Lung (tissue), 12 donors: ENCODE measurements around the gene NSUN5. TPM values are rescaled to one million over a fixed set of nuclear protein-coding genes. Genes with fewer than 3 reads are reported as not detected.
"Not testable (repeated sequence)": the region's sequence is repeated elsewhere in the genome, so short reads cannot be mapped to it uniquely, and the experiment has no call there.

Experiments used
- ATAC-seq: fragments of 200-7000 bp; cut with Tn5 transposase; one replicate; pipeline ENCODE4 v1.9.1; 2020; ENCODE audit warnings: moderate number of reproducible peaks; ENCODE audit not compliant: insufficient read depth, low FRiP score
- DNase-seq, 3 donors: peaks; one replicate each; pipeline ENCODE4 v3.0.0-alpha.2; 2013 to 2017
- H3K27ac ChIP-seq, 2 donors: one replicate each; pipeline ENCODE4 v1.5.1; 2013; ENCODE audit warnings: mild to moderate bottlenecking in 2 of 2, moderate library complexity in 2 of 2, control low read depth in 1 of 2, inconsistent platforms in 1 of 2, low read depth in 1 of 2, low read length in 1 of 2
- H3K27me3 ChIP-seq, 3 donors: one replicate each; pipeline ENCODE4 v1.5.1; 2013; ENCODE audit warnings: low read length in 2 of 3; ENCODE audit not compliant: control insufficient read depth in 3 of 3, insufficient read depth in 3 of 3
- H3K36me3 ChIP-seq, 4 donors: one replicate each; pipeline ENCODE4 v1.5.1; 2013; ENCODE audit warnings: low read length in 4 of 4, mild to moderate bottlenecking in 1 of 4, moderate library complexity in 1 of 4; ENCODE audit not compliant: control insufficient read depth in 4 of 4, insufficient read depth in 4 of 4
- H3K4me1 ChIP-seq, 5 donors: one replicate each; pipeline ENCODE4 v1.5.1; 2013; ENCODE audit warnings: low read length in 5 of 5, mild to moderate bottlenecking in 2 of 5, moderate library complexity in 1 of 5; ENCODE audit not compliant: control insufficient read depth in 5 of 5, insufficient read depth in 5 of 5
- H3K4me3 ChIP-seq: one replicate; pipeline ENCODE4 v1.5.1; 2013; ENCODE audit warnings: mild to moderate bottlenecking, control low read depth, moderate library complexity
- H3K9ac ChIP-seq, 2 donors: one replicate each; pipeline ENCODE4 v1.5.1; 2013; ENCODE audit warnings: low read length in 2 of 2, control low read depth in 1 of 2; ENCODE audit not compliant: insufficient read depth in 1 of 2
- H3K9me3 ChIP-seq, 4 donors: one replicate each; pipeline ENCODE4 v1.5.1; 2013; ENCODE audit warnings: low read length in 3 of 4, mild to moderate bottlenecking in 1 of 4, moderate library complexity in 1 of 4; ENCODE audit not compliant: control insufficient read depth in 4 of 4, insufficient read depth in 3 of 4
- CTCF ChIP-seq: IDR thresholded peaks from 2 replicates; pipeline ENCODE4 v1.5.1; 2012; ENCODE audit warnings: mild to moderate bottlenecking; ENCODE audit errors: control extremely low read depth, extremely low read depth
- WGBS, 2 donors: extraction: QIAGEN DNeasy Blood & Tissue Kit; methylation state at CpG; one replicate each; pipeline ENCODE4 v1.1.7; 2013; 5-methylcytosine and 5-hydroxymethylcytosine counted together
- polyA plus RNA-seq, 2 donors: library from polyadenylated mRNA; stranded (reverse); fragments of 200-250 nt; gene quantifications; one replicate each; pipeline ENCODE4 v1.2.1, GENCODE V29; 2013
- total RNA-seq, 2 donors: library from RNA; depleted of rRNA in 1 of 2; stranded (reverse); fragments of >200 nt in 1 of 2; gene quantifications; one replicate each; pipeline ENCODE4 v1.2.1, GENCODE V29; 2014 to 2021
- donor health status: control.
- donor health status: control.
- donor health status: Bipolar disorder and iron deficiency.
- donor health status: healthy.
- donor health status: DM: yes; HTN: yes; CAD: no.

NSUN5 gene
- total and polyA plus RNA-seq, 4 donors, result 14.9 to 35.3 (median 27.8) TPM

- Histone ChIP-seq H3K36me3 (peaks cover 0 to 16% (median 2%) of the 10 kb centered on the region in 4 donors), H3K27me3 (no peaks in the 10 kb centered on the region), H3K4me1 (peaks cover 0 to 10% (median 0%) of the 10 kb centered on the region in 5 donors), H3K9me3 (peaks cover 0 to 6% (median 0%) of the 10 kb centered on the region in 4 donors), H3K27ac (peak overlapping the region in 1 of 2 donors; percentile 51), H3K4me3 (peak overlapping the region; percentile 81), H3K9ac (peak overlapping the region in 1 of 2 donors; percentile 11)
- no peak for TF ChIP-seq CTCF
- DNase-seq (no peak), ATAC-seq (peak; percentile 35)
- WGBS, 2 donors, result 14 to 15% methylated on average over 42 to 43 of the region's 43 CpGs
Observed at GRCh38 chr7:73308074-73308664, 457 bp downstream of the NSUN5 start.

- DNase-seq (no peak), ATAC-seq (no peak)
- H3K9ac ChIP-seq, result no peak overlapping the region
- H3K27ac ChIP-seq, result no peak overlapping the region
- WGBS, 2 donors, result 97% methylated on average over 13 of the region's 13 CpGs
- H3K36me3 ChIP-seq, result peaks cover 0 to 18% (median 2%) of the 10 kb centered on the region in 4 donors
- TF ChIP-seq CTCF, result no peak
- H3K4me1 ChIP-seq, result peaks cover 0 to 10% (median 0%) of the 10 kb centered on the region in 5 donors
- H3K9me3 ChIP-seq, result peaks cover 0 to 6% (median 0%) of the 10 kb centered on the region in 4 donors
- no peaks in the 10 kb centered on the region for H3K27me3 ChIP-seq
- H3K4me3 ChIP-seq, result no peak overlapping the region
Observed at GRCh38 chr7:73307436-73307835, 1.2 kb downstream of the NSUN5 start.

GRCh38 chr7:73304612-73305387 lies 3.8 kb downstream of the NSUN5 start:
- WGBS, 2 donors, result 47 to 83% methylated on average over 11 of the region's 15 CpGs
- H3K27me3 ChIP-seq, H3K9me3 ChIP-seq, H3K27ac ChIP-seq, DNase-seq, H3K4me3 ChIP-seq, H3K4me1 ChIP-seq, ATAC-seq, H3K9ac ChIP-seq: not testable (repeated sequence)
- peaks cover 0 to 18% (median 2%) of the 10 kb centered on the region in 4 donors for H3K36me3 ChIP-seq

GRCh38 chr7:73304071-73304470 lies 4.6 kb downstream of the NSUN5 start:
- no peak for TF ChIP-seq CTCF
- peaks cover 0 to 6% (median 0%) of the 10 kb centered on the region in 4 donors for H3K9me3 ChIP-seq
- WGBS, 2 donors, result 82 to 93% methylated on average over 14 of the region's 14 CpGs
- H3K4me3 ChIP-seq, result no peak overlapping the region
- peaks cover 0 to 7% (median 0%) of the 10 kb centered on the region in 5 donors for H3K4me1 ChIP-seq
- H3K27ac ChIP-seq, result no peak overlapping the region
- H3K27me3 ChIP-seq, result no peaks in the 10 kb centered on the region
- no peak for DNase-seq
- peaks cover 0 to 18% (median 2%) of the 10 kb centered on the region in 4 donors for H3K36me3 ChIP-seq
- ATAC-seq, result no peak
- H3K9ac ChIP-seq, result no peak overlapping the region
